Measurements from ENCODE around the gene PEX11B. TPM values are rescaled to one million over a fixed set of nuclear protein-coding genes. Genes with fewer than 3 reads are reported as not detected.

Gene PEX11B
- total and polyA plus RNA-seq, 5 donors from 2014 or later, result 14.2 to 71.8 (median 58.3) TPM

GRCh38 chr1:145895471-145895870, 23.0 kb downstream of the PEX11B start:
- no peaks in the 10 kb centered on the region for H3K4me1 Mint-ChIP-seq
- no peak for ATAC-seq (ENCODE audit: low read depth in 2 of 2)
- no peaks in the 10 kb centered on the region for H3K27me3 ChIP-seq (ENCODE audit: control insufficient read depth, insufficient read depth, low read length)
- H3K9me3 ChIP-seq (ENCODE audit: control insufficient read depth in 2 of 2, low read length in 2 of 2), result no peaks in the 10 kb centered on the region
- H3K4me3 ChIP-seq (ENCODE audit: low read depth, low read length), result no peak overlapping the region
- no peaks in the 10 kb centered on the region for H3K36me3 ChIP-seq (ENCODE audit: control insufficient read depth, insufficient read depth, low read length)
- no peak overlapping the region for H3K4me3 Mint-ChIP-seq
- no peak for DNase-seq
- no peaks in the 10 kb centered on the region for H3K4me1 ChIP-seq (ENCODE audit: control insufficient read depth, insufficient read depth, low read length, poor library complexity, severe bottlenecking)
- no peaks in the 10 kb centered on the region for H3K27me3 Mint-ChIP-seq
- H3K27ac ChIP-seq (ENCODE audit: insufficient read depth, low read length, poor library complexity, severe bottlenecking), result no peak overlapping the region
- peaks cover 15% of the 10 kb centered on the region for H3K36me3 Mint-ChIP-seq
- no peak overlapping the region for H3K27ac Mint-ChIP-seq
- H3K9me3 Mint-ChIP-seq, result no peaks in the 10 kb centered on the region

DNA sequence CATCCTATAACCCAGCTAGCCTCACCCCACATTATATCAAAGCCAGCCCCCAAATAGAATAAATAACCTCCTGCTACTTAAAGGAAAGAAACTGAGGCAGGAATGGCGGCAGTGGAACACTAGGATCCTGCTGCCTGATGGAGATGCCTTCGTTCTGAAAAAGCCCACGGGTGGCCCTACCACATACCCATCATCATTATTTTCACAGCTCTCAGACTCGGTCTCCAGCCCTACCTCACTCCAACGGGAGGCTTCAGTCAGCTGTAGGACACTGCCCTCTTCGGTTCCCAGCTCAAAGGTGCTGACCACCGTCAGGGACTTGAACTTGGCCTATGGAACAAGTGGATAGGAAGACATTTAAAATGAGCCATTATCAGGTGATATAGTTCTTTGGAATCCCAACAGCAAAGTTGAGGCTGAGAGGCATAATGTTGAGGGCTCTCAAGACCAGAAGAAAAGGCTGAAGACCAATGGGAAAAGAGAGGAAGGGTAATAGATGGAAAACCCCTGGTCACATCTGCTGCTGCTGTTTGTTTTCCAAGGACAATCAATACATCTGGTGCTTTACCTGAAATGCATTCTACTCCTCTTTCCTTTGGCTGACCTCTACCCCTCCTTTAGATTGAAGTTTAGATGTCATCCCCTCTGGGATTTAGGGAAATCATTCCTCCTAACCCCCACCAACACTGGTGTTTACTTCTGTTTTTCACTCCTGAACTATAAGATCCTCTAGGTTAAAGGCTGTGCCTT, 25.0 kb downstream of the PEX11B start:
- H3K4me1 ChIP-seq (ENCODE audit: control insufficient read depth, insufficient read depth, low read length, poor library complexity, severe bottlenecking), result no peaks in the 10 kb centered on the region
- ATAC-seq (ENCODE audit: low read depth in 2 of 2) (no peak), DNase-seq (no peak)
- H3K9me3 ChIP-seq (ENCODE audit: control insufficient read depth in 2 of 2, low read length in 2 of 2), result no peaks in the 10 kb centered on the region
- H3K9me3 Mint-ChIP-seq, result no peaks in the 10 kb centered on the region
- no peaks in the 10 kb centered on the region for H3K4me1 Mint-ChIP-seq
- peaks cover 15% of the 10 kb centered on the region for H3K36me3 Mint-ChIP-seq
- H3K4me3 ChIP-seq (ENCODE audit: low read depth, low read length), result no peak overlapping the region
- peaks cover 3% of the 10 kb centered on the region for H3K27me3 Mint-ChIP-seq
- no peaks in the 10 kb centered on the region for H3K36me3 ChIP-seq (ENCODE audit: control insufficient read depth, insufficient read depth, low read length)
- no peak overlapping the region for H3K4me3 Mint-ChIP-seq
- H3K27ac Mint-ChIP-seq, result peak overlapping the region in 1 of 3 donors; percentile 22
- H3K27ac ChIP-seq (ENCODE audit: insufficient read depth, low read length, poor library complexity, severe bottlenecking), result no peak overlapping the region
- H3K27me3 ChIP-seq (ENCODE audit: control insufficient read depth, insufficient read depth, low read length), result no peaks in the 10 kb centered on the region

GRCh38 chr1:145892486-145893087, 25.9 kb downstream of the PEX11B start:
- H3K27ac Mint-ChIP-seq, result no peak overlapping the region
- no peaks in the 10 kb centered on the region for H3K4me1 ChIP-seq (ENCODE audit: control insufficient read depth, insufficient read depth, low read length, poor library complexity, severe bottlenecking)
- no peaks in the 10 kb centered on the region for H3K27me3 ChIP-seq (ENCODE audit: control insufficient read depth, insufficient read depth, low read length)
- ATAC-seq (ENCODE audit: low read depth in 2 of 2) (no peak), DNase-seq (no peak)
- no peak overlapping the region for H3K4me3 Mint-ChIP-seq
- no peak overlapping the region for H3K27ac ChIP-seq (ENCODE audit: insufficient read depth, low read length, poor library complexity, severe bottlenecking)
- no peaks in the 10 kb centered on the region for H3K36me3 ChIP-seq (ENCODE audit: control insufficient read depth, insufficient read depth, low read length)
- H3K9me3 ChIP-seq (ENCODE audit: control insufficient read depth in 2 of 2, low read length in 2 of 2), result no peaks in the 10 kb centered on the region
- H3K9me3 Mint-ChIP-seq, result no peaks in the 10 kb centered on the region
- no peaks in the 10 kb centered on the region for H3K4me1 Mint-ChIP-seq
- H3K4me3 ChIP-seq (ENCODE audit: low read depth, low read length), result no peak overlapping the region
- peaks cover 7% of the 10 kb centered on the region for H3K27me3 Mint-ChIP-seq
- H3K36me3 Mint-ChIP-seq, result peaks cover 12% of the 10 kb centered on the region

DNA sequence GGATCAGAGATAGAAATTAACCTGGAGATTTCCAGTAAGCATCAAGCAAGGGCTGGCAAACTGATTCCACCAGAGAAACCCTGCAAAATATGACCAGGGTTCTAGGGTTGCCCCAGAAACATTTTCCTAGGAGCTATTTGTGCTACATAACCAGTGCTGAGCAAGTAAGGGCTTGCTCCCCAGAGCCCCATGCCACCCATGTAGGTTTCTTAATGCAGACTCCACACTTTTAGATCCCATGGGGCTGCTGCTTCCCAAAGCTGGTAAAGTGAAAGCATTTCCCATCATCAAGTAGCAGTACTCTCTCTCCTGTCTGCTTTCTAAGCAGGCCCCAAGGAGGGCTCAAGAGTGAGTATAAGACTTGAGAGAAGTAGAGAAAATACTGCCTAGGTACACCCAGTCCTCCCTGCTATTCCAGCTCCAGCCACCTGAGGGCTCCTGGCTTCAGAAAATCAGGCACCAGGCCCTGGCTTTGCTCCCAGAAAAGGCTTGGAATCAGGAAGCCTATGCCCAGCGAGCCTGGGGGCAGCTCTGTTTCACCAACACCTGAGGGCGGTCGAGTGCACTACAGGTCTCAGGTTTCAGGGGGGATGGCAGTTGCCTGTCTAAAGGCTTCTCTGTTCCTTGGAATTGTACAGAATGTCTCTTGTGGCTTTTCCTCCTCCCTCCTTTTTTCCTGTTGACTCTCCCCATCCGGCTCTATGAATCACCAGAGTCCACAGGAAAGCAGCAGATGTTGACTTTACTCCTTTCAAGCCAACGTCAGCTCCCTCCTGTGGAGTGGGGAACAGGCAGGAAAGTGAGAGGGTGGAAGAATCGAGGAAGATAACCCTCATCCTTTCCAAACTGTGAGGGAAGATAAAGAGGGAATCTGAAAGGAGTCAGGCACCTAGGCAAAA, 26.7 kb downstream of the PEX11B start:
- H3K4me3 Mint-ChIP-seq, result no peak overlapping the region
- H3K36me3 ChIP-seq (ENCODE audit: control insufficient read depth, insufficient read depth, low read length), result no peaks in the 10 kb centered on the region
- H3K27me3 ChIP-seq (ENCODE audit: control insufficient read depth, insufficient read depth, low read length), result no peaks in the 10 kb centered on the region
- no peak overlapping the region for H3K27ac Mint-ChIP-seq
- H3K27me3 Mint-ChIP-seq, result peaks cover 9% of the 10 kb centered on the region
- H3K4me1 ChIP-seq (ENCODE audit: control insufficient read depth, insufficient read depth, low read length, poor library complexity, severe bottlenecking), result no peaks in the 10 kb centered on the region
- no peak overlapping the region for H3K27ac ChIP-seq (ENCODE audit: insufficient read depth, low read length, poor library complexity, severe bottlenecking)
- ATAC-seq (ENCODE audit: low read depth in 2 of 2) (peak; percentile 58 to 64), DNase-seq (peak; percentile 23 to 60 (median 42))
- peaks cover 6% of the 10 kb centered on the region for H3K36me3 Mint-ChIP-seq
- H3K9me3 ChIP-seq (ENCODE audit: control insufficient read depth in 2 of 2, low read length in 2 of 2), result no peaks in the 10 kb centered on the region
- no peaks in the 10 kb centered on the region for H3K9me3 Mint-ChIP-seq
- H3K4me1 Mint-ChIP-seq, result peaks cover 0 to 1% (median under 1%) of the 10 kb centered on the region in 4 donors
- no peak overlapping the region for H3K4me3 ChIP-seq (ENCODE audit: low read depth, low read length)

- Mint-ChIP-seq H3K4me1 (peaks cover 0 to 6% (median 4%) of the 10 kb centered on the region in 4 donors), H3K9me3 (no peaks in the 10 kb centered on the region), H3K27me3 (peaks cover 15% of the 10 kb centered on the region), H3K27ac (no peak overlapping the region), H3K4me3 (no peak overlapping the region), H3K36me3 (no peaks in the 10 kb centered on the region)
- DNase-seq (no peak), ATAC-seq (ENCODE audit: low read depth in 2 of 2) (no peak)
- no peak overlapping the region for H3K27ac ChIP-seq (ENCODE audit: insufficient read depth, low read length, poor library complexity, severe bottlenecking)
- no peaks in the 10 kb centered on the region for H3K36me3 ChIP-seq (ENCODE audit: control insufficient read depth, insufficient read depth, low read length)
- H3K4me1 ChIP-seq (ENCODE audit: control insufficient read depth, insufficient read depth, low read length, poor library complexity, severe bottlenecking), result peaks cover 5% of the 10 kb centered on the region
- H3K4me3 ChIP-seq (ENCODE audit: low read depth, low read length), result no peak overlapping the region
- no peaks in the 10 kb centered on the region for H3K27me3 ChIP-seq (ENCODE audit: control insufficient read depth, insufficient read depth, low read length)
- no peaks in the 10 kb centered on the region for H3K9me3 ChIP-seq (ENCODE audit: control insufficient read depth in 2 of 2, low read length in 2 of 2)
Measured at GRCh38 chr1:145891143-145891542, 27.4 kb downstream of the PEX11B start.

DNA sequence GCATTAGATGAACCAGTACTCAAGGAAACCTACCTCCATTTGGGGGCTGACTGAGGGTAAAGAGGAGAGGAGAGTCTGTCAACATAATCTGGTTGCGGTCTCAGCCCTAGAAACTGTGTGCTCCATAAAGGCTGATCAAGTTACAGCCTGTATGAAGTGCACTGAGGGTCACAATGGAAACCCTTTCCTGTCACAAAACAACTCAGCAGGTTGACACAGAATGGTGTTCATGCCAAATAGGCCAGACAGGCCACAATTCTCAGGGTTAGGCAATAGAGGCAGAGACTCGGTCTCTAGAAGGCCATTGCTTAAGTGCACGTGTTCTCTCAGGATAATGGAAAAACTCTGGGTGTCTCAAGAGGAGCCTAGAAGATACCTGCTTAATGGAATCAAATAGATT, 28.8 kb downstream of the PEX11B start:
- Mint-ChIP-seq H3K4me1 (peaks cover 0 to 17% (median 11%) of the 10 kb centered on the region in 4 donors), H3K4me3 (no peak overlapping the region), H3K27ac (no peak overlapping the region), H3K9me3 (no peaks in the 10 kb centered on the region), H3K27me3 (peaks cover 27% of the 10 kb centered on the region), H3K36me3 (no peaks in the 10 kb centered on the region)
- H3K4me3 ChIP-seq (ENCODE audit: low read depth, low read length), result no peak overlapping the region
- H3K36me3 ChIP-seq (ENCODE audit: control insufficient read depth, insufficient read depth, low read length), result no peaks in the 10 kb centered on the region
- H3K27ac ChIP-seq (ENCODE audit: insufficient read depth, low read length, poor library complexity, severe bottlenecking), result no peak overlapping the region
- no peaks in the 10 kb centered on the region for H3K9me3 ChIP-seq (ENCODE audit: control insufficient read depth in 2 of 2, low read length in 2 of 2)
- peaks cover 3% of the 10 kb centered on the region for H3K27me3 ChIP-seq (ENCODE audit: control insufficient read depth, insufficient read depth, low read length)
- H3K4me1 ChIP-seq (ENCODE audit: control insufficient read depth, insufficient read depth, low read length, poor library complexity, severe bottlenecking), result peaks cover 11% of the 10 kb centered on the region
- no peak for ATAC-seq (ENCODE audit: low read depth in 2 of 2)
- DNase-seq, result no peak

GRCh38 chr1:145887631-145888030, 30.9 kb downstream of the PEX11B start:
- peaks cover 0 to 21% (median 11%) of the 10 kb centered on the region in 4 donors for H3K4me1 Mint-ChIP-seq
- Histone ChIP-seq H3K36me3 (ENCODE audit: control insufficient read depth, insufficient read depth, low read length) (no peaks in the 10 kb centered on the region), H3K4me3 (ENCODE audit: low read depth, low read length) (no peak overlapping the region), H3K27ac (ENCODE audit: insufficient read depth, low read length, poor library complexity, severe bottlenecking) (no peak overlapping the region), H3K27me3 (ENCODE audit: control insufficient read depth, insufficient read depth, low read length) (peaks cover 14% of the 10 kb centered on the region), H3K4me1 (ENCODE audit: control insufficient read depth, insufficient read depth, low read length, poor library complexity, severe bottlenecking) (peaks cover 11% of the 10 kb centered on the region), H3K9me3 (ENCODE audit: control insufficient read depth in 2 of 2, low read length in 2 of 2) (no peaks in the 10 kb centered on the region)
- H3K36me3 Mint-ChIP-seq, result no peaks in the 10 kb centered on the region
- ATAC-seq (ENCODE audit: low read depth in 2 of 2), result no peak
- H3K27me3 Mint-ChIP-seq, result peaks cover 45% of the 10 kb centered on the region
- no peaks in the 10 kb centered on the region for H3K9me3 Mint-ChIP-seq
- H3K4me3 Mint-ChIP-seq, result peak overlapping the region in 3 of 4 donors; percentile 27 to 89 (median 43)
- no peak for DNase-seq
- H3K27ac Mint-ChIP-seq, result no peak overlapping the region

Data from CD4-positive, CD25-positive, alpha-beta regulatory T cell (primary cell).